ENCODE measurements around the gene TEX51. TPM values are rescaled to one million over a fixed set of nuclear protein-coding genes. Genes with fewer than 3 reads are reported as not detected.
A peak's percentile ranks its signal among the peaks of the same experiment; 100 is the strongest.

The TEX51 gene
- total RNA-seq, 1 experiment from 2014 or later, result not detected

DNA sequence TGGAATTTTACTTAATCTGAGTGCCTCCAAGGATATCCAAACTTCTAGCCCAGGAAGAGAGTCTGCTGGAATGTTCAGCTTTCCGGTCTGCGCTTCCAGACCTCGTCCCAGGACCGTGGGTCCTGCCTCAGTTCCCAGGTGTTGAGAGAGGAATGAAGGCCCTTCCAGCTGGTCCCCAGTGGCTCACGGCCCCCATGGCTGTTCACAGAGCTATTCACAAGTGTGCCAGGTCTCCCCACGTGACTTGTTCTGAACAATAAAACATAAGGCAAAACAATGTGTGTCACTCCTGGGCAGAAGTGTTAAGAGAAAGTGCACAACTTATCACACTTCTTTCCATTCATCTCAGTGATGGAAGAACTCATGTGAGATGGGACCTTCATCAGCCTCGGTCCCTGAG, 20.1 kb upstream of the TEX51 start:
- no peak for DNase-seq (ENCODE audit: low read depth)

DNA sequence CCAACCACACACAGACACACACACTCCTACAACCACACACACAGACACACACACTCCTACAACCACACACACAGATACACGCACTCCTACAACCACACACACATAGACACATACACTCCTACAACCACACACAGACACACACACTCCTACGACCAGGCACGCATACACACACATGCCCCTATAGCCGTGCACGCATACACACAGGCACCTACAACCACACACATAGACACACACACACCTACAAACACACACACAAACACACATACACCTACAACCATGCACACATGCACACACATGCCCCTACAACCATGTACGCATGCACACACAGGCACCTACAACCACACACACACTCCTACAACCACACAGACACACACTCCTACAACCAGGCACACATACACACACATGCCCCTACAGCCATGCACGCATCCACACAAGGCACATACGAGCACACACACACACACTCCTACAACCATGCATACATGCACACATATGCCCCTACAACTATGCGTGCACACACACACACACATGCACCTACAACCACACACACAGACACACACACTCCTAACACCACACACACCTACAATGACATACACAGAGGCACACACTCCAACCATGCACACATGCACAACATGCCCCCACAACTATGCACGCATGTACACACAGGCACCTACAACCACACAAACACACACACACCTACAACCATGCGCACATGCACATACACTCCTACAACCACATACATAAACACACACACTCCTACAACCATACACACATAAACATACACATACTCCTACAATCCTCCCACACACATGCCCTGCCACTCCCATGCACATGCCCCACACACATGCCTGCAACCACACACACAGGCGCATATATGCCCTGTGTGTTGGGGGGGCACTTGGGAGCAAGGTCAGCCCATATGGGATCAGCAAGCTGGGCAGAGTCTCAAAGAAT, 19.1 kb upstream of the TEX51 start:
- DNase-seq (ENCODE audit: low read depth), result no peak

DNA sequence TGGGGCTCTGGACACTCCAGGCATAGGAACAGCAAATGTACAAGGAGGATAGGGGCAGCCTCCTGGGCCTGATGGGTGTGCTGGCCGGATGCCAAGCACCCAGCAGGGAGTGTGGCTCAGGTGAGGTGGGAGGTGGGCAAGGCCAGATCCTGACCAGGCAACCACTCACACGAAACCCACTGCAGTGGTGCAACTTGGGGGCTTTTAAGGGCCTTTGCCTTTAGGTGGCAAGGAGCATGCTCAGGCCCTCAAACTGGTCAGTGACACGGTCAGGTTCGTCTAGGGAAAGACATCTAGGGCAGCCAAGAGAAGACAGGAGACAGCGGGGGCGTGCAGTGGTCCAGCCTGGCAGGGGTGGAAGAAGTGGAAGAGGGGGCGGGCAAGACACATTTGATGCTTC, 18.4 kb upstream of the TEX51 start:
- DNase-seq (ENCODE audit: low read depth), result no peak

DNA sequence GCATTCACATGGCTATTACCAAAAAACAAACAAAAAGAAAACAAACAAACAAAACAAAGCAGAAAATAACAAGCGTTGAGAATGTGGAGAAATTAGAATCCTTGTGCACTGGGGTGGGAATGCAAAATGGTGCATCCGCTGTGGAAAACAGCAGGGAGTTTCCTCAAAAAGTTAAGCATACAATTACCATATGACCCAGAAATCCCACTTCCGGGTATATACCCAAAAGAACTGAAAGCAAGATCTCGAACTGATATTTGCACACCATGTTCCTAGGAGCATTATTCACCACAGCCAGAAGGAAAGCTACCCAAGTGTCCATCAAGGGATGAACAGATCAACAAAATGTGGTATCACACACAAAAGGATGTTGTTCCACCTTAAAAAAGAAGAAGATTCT, 17.9 kb upstream of the TEX51 start:
- no peak for DNase-seq (ENCODE audit: low read depth)

DNA sequence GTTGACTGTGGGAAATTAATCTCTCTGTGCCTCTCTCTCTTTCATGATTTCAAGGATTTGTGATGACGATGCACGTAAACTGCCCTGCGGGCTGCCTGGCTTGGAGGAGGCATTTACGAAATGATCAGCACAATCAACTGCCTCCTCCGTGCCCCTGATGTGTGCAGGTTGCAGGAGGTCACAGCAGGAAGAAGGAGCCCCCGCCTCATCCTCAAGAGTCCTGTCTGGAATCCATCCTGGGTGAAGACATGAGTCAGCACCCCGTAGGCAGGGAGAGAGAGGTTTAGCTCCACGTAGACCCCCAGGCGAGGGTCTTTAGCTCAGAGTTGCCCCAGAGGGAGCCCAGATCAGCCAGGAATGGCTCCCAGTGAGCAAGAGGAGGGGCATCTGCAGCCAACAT, 17.1 kb upstream of the TEX51 start:
- no peak for DNase-seq (ENCODE audit: low read depth)

DNA sequence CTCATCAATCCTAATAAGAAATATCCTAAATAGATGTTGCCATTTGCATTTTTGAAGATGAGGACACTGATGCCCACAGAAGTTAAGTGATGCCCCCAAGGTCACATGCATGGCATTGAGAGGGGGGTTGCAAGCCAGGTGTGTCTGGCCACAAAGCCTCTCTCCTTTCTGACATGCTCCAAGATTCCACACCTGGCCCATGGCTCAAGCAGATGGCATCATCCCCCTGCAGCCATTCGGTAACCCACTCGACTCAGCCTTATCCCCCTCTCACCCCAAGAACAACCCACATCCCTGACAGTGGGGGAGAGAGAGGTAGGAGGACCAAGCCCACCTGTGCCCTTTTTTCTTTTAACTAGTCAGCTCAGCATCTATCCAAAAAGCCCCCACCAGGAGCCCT, 16.5 kb upstream of the TEX51 start:
- DNase-seq (ENCODE audit: low read depth), result no peak

DNA sequence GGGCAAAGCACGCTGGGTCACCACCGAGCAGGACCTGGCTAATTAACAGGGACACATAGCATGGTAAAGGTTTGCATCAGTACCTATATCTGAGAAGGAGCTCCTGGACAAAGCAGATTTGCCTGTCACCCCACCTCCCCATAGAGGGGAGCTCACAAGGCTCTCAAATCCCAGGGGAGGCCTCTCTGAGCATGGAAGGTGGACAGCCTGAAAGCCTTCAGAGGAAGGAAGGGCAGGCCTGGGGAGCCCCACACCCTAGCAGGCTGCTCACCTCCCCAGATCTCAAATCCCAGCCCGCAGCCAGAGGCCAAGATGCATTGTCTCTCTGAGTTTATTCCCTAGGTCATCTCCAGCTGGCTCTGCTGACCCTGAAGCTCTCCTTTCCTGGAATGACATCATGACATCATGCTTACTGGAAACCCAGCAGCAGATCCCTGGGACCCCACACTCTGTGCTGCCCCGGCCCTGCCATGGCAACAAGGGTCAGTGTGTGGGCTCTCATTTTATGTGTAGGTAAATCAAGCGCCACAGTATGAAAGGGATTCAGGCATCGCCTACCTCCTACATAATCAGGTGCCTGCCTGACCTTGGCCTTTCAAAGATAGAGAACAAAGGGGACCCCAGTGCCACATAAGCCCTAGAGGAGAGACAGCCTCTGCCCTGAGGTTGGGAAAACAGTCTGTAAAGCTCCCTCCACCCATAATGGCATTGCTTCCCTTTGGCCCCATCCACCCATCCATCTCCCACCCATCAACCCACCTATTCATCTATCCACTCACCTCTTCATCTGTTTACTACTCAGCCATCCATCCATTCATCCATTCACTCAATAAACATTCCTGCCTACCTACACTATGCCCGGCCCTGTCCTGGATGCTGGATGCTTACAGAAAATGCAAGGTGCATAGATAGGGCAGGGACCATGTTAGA, 15.7 kb upstream of the TEX51 start:
- no peak for DNase-seq (ENCODE audit: low read depth)

DNA sequence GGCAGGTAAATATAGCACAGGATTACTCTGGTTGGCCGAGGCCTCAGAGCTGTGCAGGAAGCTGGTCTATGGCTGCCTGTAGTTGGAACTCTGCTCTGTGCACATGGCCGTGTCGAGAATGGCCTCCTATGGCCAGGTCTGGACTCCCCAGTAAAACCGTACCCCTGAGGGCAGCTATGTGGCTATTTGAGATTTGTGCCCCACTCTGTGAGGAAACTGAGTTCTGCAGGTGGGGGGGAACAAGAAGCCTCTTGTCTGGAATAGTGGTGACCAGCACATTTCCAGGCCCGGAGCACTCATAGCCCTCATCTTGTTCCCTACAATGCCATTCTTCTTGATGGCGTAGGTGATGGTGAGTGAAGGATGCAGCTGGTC, 15.0 kb upstream of the TEX51 start:
- DNase-seq (ENCODE audit: low read depth), result no peak

DNA sequence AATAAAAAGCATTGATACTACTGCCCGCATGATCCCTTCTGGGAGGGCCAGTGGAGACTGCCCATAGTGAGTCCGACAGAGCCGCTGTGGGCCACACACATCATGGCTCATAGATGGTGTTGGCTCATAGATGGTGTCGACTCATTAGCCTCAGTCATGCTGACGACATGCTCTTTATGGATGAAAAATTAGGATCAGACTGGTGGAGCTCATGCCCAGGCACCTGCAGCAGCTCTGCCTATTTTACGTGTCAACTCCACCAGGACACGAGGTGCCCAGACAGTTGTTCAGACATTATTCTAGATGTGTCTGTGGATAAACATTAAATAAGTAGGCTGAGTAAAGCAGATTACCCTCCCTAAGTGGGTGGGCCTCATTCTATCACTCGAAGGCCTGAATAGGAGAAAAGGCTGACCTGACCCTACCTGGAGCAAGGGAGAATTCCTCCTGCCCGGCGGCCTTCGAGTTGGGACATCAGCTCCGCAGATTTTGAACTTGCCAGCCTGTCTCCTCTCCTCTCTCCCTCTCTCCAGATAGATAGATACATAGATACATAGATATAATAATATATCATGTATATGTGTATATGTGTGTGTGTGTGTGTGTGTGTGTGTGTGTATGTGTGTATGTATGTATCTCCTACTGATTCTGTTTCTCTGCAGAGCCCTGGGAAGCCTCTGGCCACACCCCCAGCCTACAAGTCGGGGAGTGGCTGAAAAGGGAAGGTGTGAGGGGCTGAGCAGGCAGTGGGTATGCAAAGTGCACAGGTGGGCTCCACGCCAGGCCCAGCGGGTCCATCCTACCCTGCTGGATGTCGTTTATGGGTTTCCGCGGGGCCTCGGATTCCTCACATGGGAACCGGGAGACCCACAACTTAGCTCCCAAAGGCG, 13.6 kb upstream of the TEX51 start:
- DNase-seq (ENCODE audit: low read depth), result no peak

DNA sequence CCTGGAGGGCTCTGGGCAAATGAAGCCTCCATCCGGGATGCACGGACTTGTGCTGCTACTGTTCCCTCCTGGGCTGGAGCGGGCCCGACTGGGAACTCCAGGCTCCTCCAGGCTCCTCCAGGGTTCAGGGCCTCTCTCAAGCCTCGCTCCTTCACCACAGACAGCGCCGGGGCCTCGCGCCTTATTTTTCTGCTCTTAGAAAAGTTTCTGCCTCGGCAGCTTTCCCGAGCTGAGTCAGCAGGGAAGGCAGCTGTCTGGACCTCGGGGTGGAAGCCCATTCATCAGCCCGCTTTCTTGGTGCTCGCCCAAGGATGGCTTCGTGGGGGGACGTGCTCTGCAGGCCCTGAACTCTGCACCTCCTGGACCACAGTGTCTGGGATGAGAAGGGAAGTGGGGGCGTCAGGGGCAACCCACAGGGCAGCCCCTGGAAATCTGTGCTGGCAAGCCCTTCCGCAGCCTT, 12.9 kb upstream of the TEX51 start:
- DNase-seq (ENCODE audit: low read depth), result peak; percentile 45

DNA sequence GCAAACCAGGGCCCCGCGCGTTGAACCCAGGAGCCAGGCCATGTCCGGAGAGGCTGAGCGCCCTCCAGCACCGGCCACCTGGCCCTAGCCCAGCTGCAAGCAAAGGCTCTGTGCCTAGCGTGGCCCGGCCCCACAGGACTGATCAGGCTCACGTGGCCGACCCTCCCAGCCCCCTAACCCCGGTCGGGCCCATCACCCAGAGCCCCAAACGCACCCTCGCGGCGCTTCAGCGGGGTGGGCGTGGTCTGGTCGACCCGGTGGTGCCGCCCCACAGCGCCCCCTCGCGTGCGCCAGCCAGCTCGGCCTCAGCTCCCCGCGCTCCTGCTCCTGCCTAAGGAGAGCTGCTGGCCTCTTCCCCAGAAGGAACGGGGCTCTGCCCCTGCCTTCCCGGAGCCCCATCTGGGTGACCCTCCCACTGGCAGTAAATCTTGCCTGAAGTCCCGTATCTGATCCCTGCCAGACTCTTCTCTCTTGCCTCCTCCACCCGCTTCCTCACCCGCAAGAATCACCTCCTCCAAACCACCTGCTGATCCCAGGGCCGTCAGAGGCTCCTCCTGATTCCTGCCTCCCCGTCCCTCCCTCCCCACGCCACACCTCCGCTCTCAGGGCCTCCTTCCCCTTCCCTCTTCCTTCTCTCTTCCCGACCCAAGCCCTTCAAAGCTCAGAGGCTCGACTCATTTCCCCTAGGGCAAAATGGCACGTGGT, 12.3 kb upstream of the TEX51 start:
- DNase-seq (ENCODE audit: low read depth), result peak; percentile 51

DNA sequence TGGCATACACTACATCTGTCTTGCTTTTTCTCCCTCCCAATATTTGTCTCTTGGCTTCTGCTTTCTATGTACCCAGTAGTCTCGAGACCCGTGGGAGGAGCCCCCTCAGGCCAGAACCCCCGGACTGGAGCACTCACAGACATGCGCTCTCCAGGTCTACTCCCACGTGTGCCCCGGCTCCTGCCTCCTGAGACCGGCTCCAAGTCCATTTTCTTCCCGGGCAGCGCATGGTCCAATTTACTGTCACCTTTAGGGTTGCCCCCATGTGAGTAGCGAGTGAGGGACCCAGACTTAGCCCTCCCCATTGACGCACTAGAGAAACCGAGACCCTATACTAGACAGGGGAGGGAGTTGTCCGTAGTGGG, 11.8 kb upstream of the TEX51 start:
- DNase-seq (ENCODE audit: low read depth), result no peak

DNA sequence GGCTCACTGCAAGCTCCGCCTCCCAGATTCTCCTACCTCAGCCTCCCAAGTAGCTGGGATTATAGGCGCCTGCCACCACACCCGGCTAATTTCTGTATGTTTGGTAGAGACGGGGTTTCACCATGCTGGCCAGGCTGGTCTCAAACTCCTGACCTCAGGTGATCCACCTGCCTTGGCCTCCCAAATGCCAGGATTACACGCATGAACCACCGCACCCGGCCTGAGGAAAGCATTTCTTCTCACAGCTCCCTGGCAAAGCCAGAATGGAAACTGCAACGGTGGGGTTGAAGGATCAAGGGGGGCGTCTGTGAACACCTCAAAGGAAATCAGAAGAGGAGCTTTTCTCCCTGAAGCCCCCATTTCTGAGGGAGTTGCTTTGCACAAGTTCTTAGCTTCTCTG, 11.2 kb upstream of the TEX51 start:
- DNase-seq (ENCODE audit: low read depth), result no peak

DNA sequence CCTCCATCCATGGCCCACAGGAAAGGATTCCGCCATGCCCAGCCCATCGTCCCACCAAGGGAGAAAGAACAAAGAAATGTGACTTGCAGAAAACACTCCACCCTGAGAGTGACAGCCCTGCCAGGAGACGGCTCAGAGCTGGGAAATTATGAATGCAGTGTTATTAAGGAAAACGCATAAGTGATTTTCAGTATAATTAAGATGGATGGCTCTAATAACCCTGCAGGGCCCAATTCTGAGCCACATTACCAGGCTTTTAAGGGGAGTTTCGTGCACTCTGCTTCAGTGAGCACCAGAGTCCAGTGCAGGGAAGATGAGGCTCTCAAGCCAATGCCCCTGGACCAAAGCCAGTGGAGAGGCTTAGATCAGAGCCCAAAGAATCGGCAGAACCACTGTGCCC, 10.6 kb upstream of the TEX51 start:
- no peak for DNase-seq (ENCODE audit: low read depth)

DNA sequence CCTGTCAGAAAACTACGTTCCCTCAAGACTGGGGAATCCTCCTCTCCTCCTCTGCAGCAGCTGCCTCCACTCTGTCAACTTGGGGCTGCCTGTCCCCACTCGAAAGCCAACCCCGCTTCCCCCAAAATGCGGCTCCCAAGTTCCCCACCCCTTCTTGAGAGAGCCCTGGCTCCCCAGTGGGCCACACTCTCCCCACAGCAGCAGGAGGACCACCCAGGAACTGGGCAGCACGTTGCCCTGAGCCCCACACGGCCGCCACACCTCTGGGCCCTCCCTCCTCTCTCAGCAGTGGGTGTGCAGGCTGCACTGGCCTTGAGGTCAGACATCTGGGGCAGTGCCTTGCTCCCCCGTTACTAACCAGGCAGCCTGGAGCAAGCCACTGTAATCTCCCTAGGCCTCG, 9.6 kb upstream of the TEX51 start:
- DNase-seq (ENCODE audit: low read depth), result no peak

DNA sequence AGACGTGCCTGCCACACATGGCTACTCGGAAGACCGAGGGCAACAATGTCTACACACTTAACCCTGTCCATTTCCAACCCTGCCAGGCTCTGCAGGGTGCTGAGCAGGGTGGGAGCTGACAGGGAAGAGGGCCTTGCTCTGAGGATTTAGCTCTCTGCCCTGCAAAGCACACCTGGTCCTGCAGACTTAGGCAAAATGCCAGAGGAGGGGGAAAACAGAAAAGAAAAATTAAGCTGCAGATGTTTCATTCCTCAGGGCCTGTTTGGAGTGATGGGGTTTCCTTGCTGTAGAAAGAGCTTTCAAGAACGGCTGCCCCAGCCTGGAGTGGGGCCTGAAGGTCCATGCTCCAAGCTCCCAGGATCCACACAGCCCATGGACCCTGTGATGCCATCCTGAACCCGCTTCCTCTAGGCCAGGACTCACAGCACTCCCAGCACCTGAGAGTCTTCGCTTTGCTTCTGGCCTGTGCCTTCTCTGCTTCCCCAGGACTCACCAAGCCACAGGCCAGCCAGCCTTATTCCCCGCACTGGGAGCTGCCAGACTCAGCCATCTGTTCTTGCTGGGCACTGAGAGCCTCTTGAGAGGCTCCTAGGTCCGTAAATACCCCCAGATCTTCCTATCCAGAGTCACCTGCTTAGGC, 9.1 kb upstream of the TEX51 start:
- DNase-seq (ENCODE audit: low read depth), result no peak

DNA sequence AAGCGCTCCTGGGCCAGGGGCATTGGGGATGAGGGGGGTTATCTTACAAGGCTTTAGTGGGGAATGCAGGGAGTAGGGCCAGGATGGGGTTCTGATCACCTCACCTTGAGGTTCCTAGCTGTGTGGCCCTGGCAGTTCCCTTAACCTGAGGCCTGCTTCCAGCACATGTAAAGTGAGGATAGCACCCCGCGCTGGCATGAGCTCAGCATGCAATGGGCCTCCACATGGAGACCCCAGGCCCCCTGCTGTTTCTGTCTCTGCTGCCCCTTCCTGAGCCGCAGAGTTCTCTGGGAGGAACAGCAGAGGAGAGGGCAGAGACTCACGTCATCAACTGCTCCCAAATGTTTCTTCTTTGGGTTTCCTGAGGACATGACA, 8.6 kb upstream of the TEX51 start:
- no peak for DNase-seq (ENCODE audit: low read depth)

DNA sequence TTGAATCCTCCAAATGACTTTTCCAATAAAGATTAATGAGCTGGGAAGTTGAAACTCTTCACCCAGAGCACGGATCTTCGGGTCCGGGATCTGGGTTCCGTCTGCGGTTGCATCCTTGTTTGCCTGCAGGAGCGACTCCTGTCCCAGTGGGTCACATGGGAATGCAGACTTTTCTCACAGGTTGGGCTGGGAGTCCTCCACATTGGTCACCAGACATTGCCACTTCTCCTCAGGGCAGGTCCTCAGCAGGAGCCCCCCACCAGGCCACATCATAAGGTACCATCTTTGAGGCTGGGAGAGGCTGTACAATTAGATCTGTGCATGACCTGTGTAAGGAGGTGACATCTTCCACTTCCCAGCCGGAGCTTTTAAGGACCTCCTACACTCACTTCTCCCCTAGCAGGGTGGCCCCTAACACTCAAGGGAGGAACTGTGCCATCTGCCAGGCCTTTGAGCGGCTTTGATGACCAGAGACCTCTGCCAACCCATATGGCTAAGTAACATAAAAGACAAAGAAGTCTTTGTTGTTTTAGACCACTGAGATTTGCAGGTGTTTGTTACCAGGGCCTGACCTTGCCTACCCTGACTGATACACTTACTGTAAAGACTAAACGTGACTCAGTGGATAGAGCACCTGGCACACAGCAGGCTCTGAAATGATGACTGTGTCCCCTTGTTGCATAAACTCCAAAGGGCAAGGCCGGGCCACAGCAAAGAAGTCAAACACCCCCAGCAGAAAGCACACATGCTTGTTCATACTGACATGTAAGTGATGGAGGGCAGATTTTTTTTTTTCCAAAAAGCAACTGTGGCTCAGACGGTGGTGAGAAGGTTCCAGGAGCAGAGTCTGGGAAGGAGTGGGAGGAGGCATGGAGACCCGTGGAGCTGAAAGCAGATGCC, 7.9 kb upstream of the TEX51 start:
- no peak for DNase-seq (ENCODE audit: low read depth)

DNA sequence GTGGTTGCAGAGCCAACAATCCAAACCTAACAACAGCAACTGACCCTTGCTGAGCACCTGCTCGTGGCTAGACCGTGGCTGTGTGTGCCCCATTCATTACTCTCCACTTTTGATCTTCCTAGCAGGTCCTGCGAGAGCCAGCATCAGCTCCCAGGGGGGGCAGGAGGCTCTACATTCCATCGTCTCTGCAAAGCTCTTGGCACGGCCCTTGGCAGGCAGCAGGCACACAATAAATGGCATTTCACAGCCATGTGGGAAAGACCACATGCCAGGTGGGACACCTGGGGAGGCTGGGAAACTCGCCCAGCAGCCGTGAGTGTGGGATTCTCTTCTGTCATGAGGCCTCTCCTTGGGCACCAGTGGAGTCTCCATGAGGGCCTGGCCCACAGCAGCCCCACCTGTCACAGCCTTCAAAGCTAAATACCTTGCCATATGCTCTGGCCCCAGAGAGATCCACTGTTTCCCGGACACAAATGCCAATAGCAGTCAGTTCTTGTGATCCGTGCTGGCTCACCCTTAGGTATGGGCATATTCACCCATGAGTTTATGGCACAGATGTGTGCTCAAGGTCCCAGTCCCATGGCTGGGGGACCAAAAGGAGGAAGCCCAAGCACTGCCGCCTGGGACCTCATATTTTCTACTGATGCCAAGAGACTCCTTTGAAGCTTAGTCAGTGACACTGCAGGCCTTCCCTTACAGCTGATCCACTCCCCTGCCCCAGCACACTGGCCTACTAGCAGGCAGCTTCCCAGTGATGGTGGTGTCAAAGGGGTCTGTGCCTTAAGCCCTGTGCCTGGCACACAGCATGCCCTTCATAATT, 6.8 kb upstream of the TEX51 start:
- DNase-seq (ENCODE audit: low read depth), result no peak

Data from RPMI7951 (cell line).